Daoy (cell line): ENCODE data around the gene PATZ1. TPM values are rescaled to one million over a fixed set of nuclear protein-coding genes. Genes with fewer than 3 reads are reported as not detected.

Experiments used
- DNase-seq: peaks from one replicate; pipeline ENCODE4 v3.0.0-alpha.2; 2015; ENCODE audit warnings: low read depth
- total RNA-seq: library from RNA; depleted of rRNA; stranded (reverse); fragments of >200 nt; shearing (Covaris generic); gene quantifications from 2 replicates; pipeline ENCODE4 v1.2.3, GENCODE V29; 2014; rRNA removed

The PATZ1 gene
- total RNA-seq, 1 experiment from 2014 or later, result 19.5 TPM

- DNase-seq, result no peak
These were observed 63.2 kb downstream of the PATZ1 start for GRCh38 chr22:31282748-31283468.

GRCh38 chr22:31281733-31282132 lies 64.4 kb downstream of the PATZ1 start:
- no peak for DNase-seq

- DNase-seq, result no peak
These were observed 66.2 kb downstream of the PATZ1 start for GRCh38 chr22:31279821-31280505.

- no peak for DNase-seq
These were observed 66.8 kb downstream of the PATZ1 start for GRCh38 chr22:31279327-31279669.

GRCh38 chr22:31278626-31279326 lies 67.4 kb downstream of the PATZ1 start:
- no peak for DNase-seq

GRCh38 chr22:31278151-31278621 lies 68.0 kb downstream of the PATZ1 start:
- no peak for DNase-seq

- no peak for DNase-seq
These were observed 68.4 kb downstream of the PATZ1 start for GRCh38 chr22:31277741-31278140.

- DNase-seq, result no peak
These were observed 69.5 kb downstream of the PATZ1 start for GRCh38 chr22:31276426-31277167.

Other genes starting within 250 kb of the PATZ1 start
- gene SELENOM, start 238.8 kb downstream of the PATZ1 start, total RNA-seq, result 2.6 and 8.1 TPM in 2 replicates
- gene INPP5J, start 223.4 kb downstream of the PATZ1 start, total RNA-seq, result 0.80 and 1.3 TPM in 2 replicates
- 0.51 and 0.80 TPM in 2 replicates for gene PLA2G3, start 205.8 kb downstream of the PATZ1 start, total RNA-seq
- gene RNF185, start 186.2 kb downstream of the PATZ1 start, total RNA-seq, result 17.1 and 19.1 TPM in 2 replicates
- gene LIMK2, start 134.0 kb downstream of the PATZ1 start, total RNA-seq, result 20.7 and 25.1 TPM in 2 replicates
- gene PIK3IP1, start 53.9 kb downstream of the PATZ1 start, total RNA-seq, result 0.09 and 0.69 TPM in 2 replicates
- 134 and 146 TPM in 2 replicates for gene DRG1, start 53.3 kb upstream of the PATZ1 start, total RNA-seq
- 4.6 and 6.8 TPM in 2 replicates for gene EIF4ENIF1, start 143.5 kb upstream of the PATZ1 start, total RNA-seq
- gene SFI1, start 150.2 kb upstream of the PATZ1 start, total RNA-seq, result 2.4 and 4.5 TPM in 2 replicates